DOHH2 (cell line): Measurements from ENCODE around the gene CNTN5.

Experiments used
- H3F3A ChIP-seq: fragments of 200-600 bp; sonication (generic), shearing (Covaris generic); 2 replicates; pipeline ENCODE4 v1.6.0; 2016; ENCODE audit warnings: antibody characterized with exemption, mild to moderate bottlenecking; ENCODE audit not compliant: control insufficient read depth, insufficient read depth
- H3K27ac ChIP-seq: fragments of 200-600 bp; sonication (generic); 2 replicates; pipeline ENCODE4 v1.5.1; 2014; ENCODE audit warnings: low read depth, mild to moderate bottlenecking, low read length, moderate library complexity
- H3K27me3 ChIP-seq: fragments of 200-600 bp; sonication (generic); 2 replicates; pipeline ENCODE4 v1.6.1; 2014; ENCODE audit warnings: mild to moderate bottlenecking, low read length, mixed read lengths; ENCODE audit not compliant: control insufficient read depth
- H3K36me3 ChIP-seq: fragments of 200-600 bp; sonication (generic); 2 replicates; pipeline ENCODE4 v1.6.1; 2014; ENCODE audit warnings: mild to moderate bottlenecking, low read length, moderate library complexity, mixed read lengths; ENCODE audit not compliant: control insufficient read depth
- H3K4me1 ChIP-seq: fragments of 200-600 bp; sonication (generic); 2 replicates; pipeline ENCODE4 v1.6.1; 2014; ENCODE audit warnings: mild to moderate bottlenecking, low read length, mixed read lengths; ENCODE audit not compliant: control insufficient read depth
- H3K4me2 ChIP-seq: fragments of 200-600 bp; sonication (generic); 2 replicates; pipeline ENCODE4 v1.6.0; 2014; ENCODE audit warnings: mild to moderate bottlenecking, low read length, moderate library complexity
- H3K4me3 ChIP-seq: fragments of 200-600 bp; sonication (generic); 2 replicates; pipeline ENCODE4 v1.5.1; 2014; ENCODE audit warnings: mild to moderate bottlenecking, low read length, mixed read lengths
- H3K79me2 ChIP-seq: fragments of 200-600 bp; sonication (generic); 2 replicates; pipeline ENCODE4 v1.6.1; 2014; ENCODE audit warnings: mild to moderate bottlenecking, low read length, mixed read lengths; ENCODE audit not compliant: control insufficient read depth
- H3K9me2 ChIP-seq: fragments of 200-600 bp; sonication (generic); replicated peaks from 2 replicates; pipeline ENCODE4 v1.6.1; 2014; ENCODE audit warnings: mild to moderate bottlenecking, low read length, mixed read lengths; ENCODE audit not compliant: control insufficient read depth
- H3K9me3 ChIP-seq: fragments of 200-600 bp; sonication (generic); 2 replicates; pipeline ENCODE4 v1.6.1; 2014; ENCODE audit warnings: antibody characterized with exemption, low read length, mixed read lengths; ENCODE audit not compliant: control insufficient read depth, insufficient read depth
- H4K20me1 ChIP-seq: fragments of 200-600 bp; sonication (generic); 2 replicates; pipeline ENCODE4 v1.6.0; 2014; ENCODE audit warnings: low read depth, mild to moderate bottlenecking, antibody characterized with exemption, low read length, moderate library complexity; ENCODE audit not compliant: control insufficient read depth, insufficient read depth
- CTCF ChIP-seq: fragments of 200-600 bp; sonication (generic); IDR thresholded peaks from one replicate; pipeline ENCODE4 v1.5.1; 2014; ENCODE audit warnings: antibody characterized with exemption, mild to moderate bottlenecking, low read depth, low read length; ENCODE audit not compliant: poor library complexity, severe bottlenecking
- EZH2phosphoT487 ChIP-seq: fragments of 200-600 bp; sonication (generic); IDR thresholded peaks from 2 replicates; pipeline ENCODE4 v1.6.1; 2017; ENCODE audit warnings: borderline replicate concordance, mild to moderate bottlenecking, antibody characterized with exemption, low read length, moderate library complexity, mixed read lengths

CNTN5 gene

DNA sequence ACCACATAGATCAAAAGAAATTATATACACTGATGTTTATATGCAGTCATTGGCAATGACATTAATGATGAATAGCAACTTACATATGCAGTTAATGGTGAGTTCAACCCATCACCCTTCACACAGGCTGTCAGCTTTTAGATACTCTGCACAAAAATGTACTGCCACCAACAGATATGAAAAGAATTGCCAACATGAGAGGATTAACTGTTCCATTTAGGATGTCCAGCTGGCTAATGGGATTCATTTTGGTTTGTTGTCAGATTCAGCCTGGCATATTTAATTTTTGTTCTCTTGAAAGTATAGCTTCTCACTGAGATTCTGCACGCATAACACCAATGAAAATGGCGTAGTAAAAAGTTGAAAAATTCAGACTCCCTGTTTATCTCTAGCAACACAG is 1112.4 kb downstream of the CNTN5 start:
- TF ChIP-seq EZH2phosphoT487 (no peak), CTCF (no peak)
- Histone ChIP-seq H3K9me3 (no peaks in the 10 kb centered on the region), H3K4me1 (no peaks in the 10 kb centered on the region), H4K20me1 (no peaks in the 10 kb centered on the region), H3K36me3 (no peaks in the 10 kb centered on the region), H3K9me2 (no peaks in the 10 kb centered on the region), H3K27me3 (no peaks in the 10 kb centered on the region), H3K27ac (no peak overlapping the region), H3K4me3 (no peak overlapping the region), H3K79me2 (no peaks in the 10 kb centered on the region), H3K4me2 (no peak overlapping the region), H3F3A (no peaks in the 10 kb centered on the region)

GRCh38 chr11:100141201-100141600 is 1120.5 kb downstream of the CNTN5 start:
- H3K79me2 ChIP-seq: no peaks in the 10 kb centered on the region
- TF ChIP-seq CTCF (no peak), EZH2phosphoT487 (no peak)
- no peak overlapping the region for H3K4me3 ChIP-seq
- no peaks in the 10 kb centered on the region for H3K27me3 ChIP-seq
- H3K4me2 ChIP-seq: no peak overlapping the region
- H3F3A ChIP-seq: no peaks in the 10 kb centered on the region
- no peaks in the 10 kb centered on the region for H3K9me2 ChIP-seq
- no peaks in the 10 kb centered on the region for H3K4me1 ChIP-seq
- no peaks in the 10 kb centered on the region for H3K36me3 ChIP-seq
- H3K27ac ChIP-seq: no peak overlapping the region
- H4K20me1 ChIP-seq: no peaks in the 10 kb centered on the region
- no peaks in the 10 kb centered on the region for H3K9me3 ChIP-seq

DNA sequence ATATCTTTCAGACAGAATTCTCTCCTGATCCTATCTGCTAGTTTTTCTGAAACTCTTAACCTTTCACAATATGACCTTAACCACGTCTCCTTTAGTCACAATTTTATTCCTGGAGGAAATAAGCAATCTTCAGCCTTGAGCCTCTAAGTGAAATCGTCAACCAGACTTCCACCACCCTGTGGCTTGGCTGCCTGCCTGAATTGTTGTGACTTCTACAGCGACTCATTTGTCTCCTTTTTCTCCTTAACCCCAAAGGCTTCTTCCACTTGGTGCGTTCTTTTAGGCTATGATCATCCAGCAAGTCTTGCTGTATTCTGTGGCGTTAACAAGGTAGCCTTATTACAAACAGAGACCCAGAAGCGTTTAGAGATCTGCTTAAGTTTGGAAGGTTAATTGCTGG is 1131.2 kb downstream of the CNTN5 start:
- Histone ChIP-seq H3K9me2 (no peaks in the 10 kb centered on the region), H3K27me3 (no peaks in the 10 kb centered on the region), H3K4me2 (no peak overlapping the region), H3K9me3 (no peaks in the 10 kb centered on the region), H4K20me1 (no peaks in the 10 kb centered on the region), H3K27ac (no peak overlapping the region), H3F3A (no peaks in the 10 kb centered on the region), H3K4me3 (no peak overlapping the region), H3K4me1 (no peaks in the 10 kb centered on the region), H3K79me2 (no peaks in the 10 kb centered on the region), H3K36me3 (no peaks in the 10 kb centered on the region)
- TF ChIP-seq CTCF (no peak), EZH2phosphoT487 (no peak)

GRCh38 chr11:100152766-100153165 is 1132.0 kb downstream of the CNTN5 start:
- Histone ChIP-seq H3K4me3 (no peak overlapping the region), H3K4me2 (no peak overlapping the region), H3K27me3 (no peaks in the 10 kb centered on the region), H4K20me1 (no peaks in the 10 kb centered on the region), H3K79me2 (no peaks in the 10 kb centered on the region), H3K4me1 (no peaks in the 10 kb centered on the region), H3K9me3 (no peaks in the 10 kb centered on the region), H3K36me3 (no peaks in the 10 kb centered on the region), H3F3A (no peaks in the 10 kb centered on the region), H3K27ac (no peak overlapping the region), H3K9me2 (no peaks in the 10 kb centered on the region)
- TF ChIP-seq EZH2phosphoT487: no peak
